ENCODE measurements around the gene DIP2C.

The DIP2C gene

GRCh38 chr10:472241-472910, 217.1 kb downstream of the DIP2C start:
- H3K36me3 ChIP-seq = peaks cover 21 to 56% (median 29%) of the 10 kb centered on the region in 3 donors
- TF ChIP-seq, protein P1, sequence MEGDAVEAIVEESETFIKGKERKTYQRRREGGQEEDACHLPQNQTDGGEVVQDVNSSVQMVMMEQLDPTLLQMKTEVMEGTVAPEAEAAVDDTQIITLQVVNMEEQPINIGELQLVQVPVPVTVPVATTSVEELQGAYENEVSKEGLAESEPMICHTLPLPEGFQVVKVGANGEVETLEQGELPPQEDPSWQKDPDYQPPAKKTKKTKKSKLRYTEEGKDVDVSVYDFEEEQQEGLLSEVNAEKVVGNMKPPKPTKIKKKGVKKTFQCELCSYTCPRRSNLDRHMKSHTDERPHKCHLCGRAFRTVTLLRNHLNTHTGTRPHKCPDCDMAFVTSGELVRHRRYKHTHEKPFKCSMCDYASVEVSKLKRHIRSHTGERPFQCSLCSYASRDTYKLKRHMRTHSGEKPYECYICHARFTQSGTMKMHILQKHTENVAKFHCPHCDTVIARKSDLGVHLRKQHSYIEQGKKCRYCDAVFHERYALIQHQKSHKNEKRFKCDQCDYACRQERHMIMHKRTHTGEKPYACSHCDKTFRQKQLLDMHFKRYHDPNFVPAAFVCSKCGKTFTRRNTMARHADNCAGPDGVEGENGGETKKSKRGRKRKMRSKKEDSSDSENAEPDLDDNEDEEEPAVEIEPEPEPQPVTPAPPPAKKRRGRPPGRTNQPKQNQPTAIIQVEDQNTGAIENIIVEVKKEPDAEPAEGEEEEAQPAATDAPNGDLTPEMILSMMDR (IDR thresholded peaks at IDR 0.05) = no peak
- no peaks in the 10 kb centered on the region for H3K9me3 ChIP-seq
- peak in 1 of 2 donors; percentile 57 for DNase-seq
- intact Hi-C loops (cut with DNase I; ENCODE audit: low total_unique reads) = no loop called here
- H3K4me1 ChIP-seq = no peaks in the 10 kb centered on the region
- no peaks in the 10 kb centered on the region for H3K27me3 ChIP-seq
- no peak overlapping the region for H3K27ac ChIP-seq
- no peak overlapping the region for H3K4me3 ChIP-seq

GRCh38 chr10:470339-471003, 219.0 kb downstream of the DIP2C start:
- Histone ChIP-seq H3K27ac (no peak overlapping the region), H3K4me1 (no peaks in the 10 kb centered on the region), H3K4me3 (no peak overlapping the region), H3K27me3 (no peaks in the 10 kb centered on the region), H3K36me3 (peaks cover 21 to 55% (median 29%) of the 10 kb centered on the region in 3 donors), H3K9me3 (no peaks in the 10 kb centered on the region)
- peak in 1 of 2 donors; percentile 47 for DNase-seq
- TF ChIP-seq, protein P1 (IDR thresholded peaks at IDR 0.05) = no peak
- intact Hi-C loops (cut with DNase I; ENCODE audit: low total_unique reads) = no loop called here

- Histone ChIP-seq H3K4me3 (no peak overlapping the region), H3K36me3 (peaks cover 21 to 49% (median 29%) of the 10 kb centered on the region in 3 donors), H3K9me3 (no peaks in the 10 kb centered on the region), H3K27ac (no peak overlapping the region), H3K27me3 (no peaks in the 10 kb centered on the region), H3K4me1 (no peaks in the 10 kb centered on the region)
- TF ChIP-seq, protein P1 (IDR thresholded peaks at IDR 0.05) = no peak
- DNase-seq = no peak
- intact Hi-C loops (cut with DNase I; ENCODE audit: low total_unique reads) = no loop called here
These were observed 219.5 kb downstream of the DIP2C start for GRCh38 chr10:469947-470338.

- Histone ChIP-seq H3K4me3 (no peak overlapping the region), H3K36me3 (no peaks in the 10 kb centered on the region), H3K4me1 (peaks cover 0 to 11% (median 3%) of the 10 kb centered on the region in 4 donors), H3K27me3 (no peaks in the 10 kb centered on the region), H3K27ac (no peak overlapping the region), H3K9me3 (no peaks in the 10 kb centered on the region)
- TF ChIP-seq, protein P1 (IDR thresholded peaks at IDR 0.05) = no peak
- intact Hi-C loops (cut with DNase I; ENCODE audit: low total_unique reads) = no loop called here
- DNase-seq = no peak
These were observed 229.7 kb downstream of the DIP2C start for GRCh38 chr10:459743-460142.

GRCh38 chr10:458421-458851, 231.0 kb downstream of the DIP2C start:
- Histone ChIP-seq H3K36me3 (no peaks in the 10 kb centered on the region), H3K4me1 (peaks cover 0 to 18% (median 11%) of the 10 kb centered on the region in 4 donors), H3K9me3 (no peaks in the 10 kb centered on the region), H3K4me3 (no peak overlapping the region), H3K27me3 (no peaks in the 10 kb centered on the region), H3K27ac (no peak overlapping the region)
- TF ChIP-seq, protein P1 (IDR thresholded peaks at IDR 0.05) = no peak
- intact Hi-C loops (cut with DNase I; ENCODE audit: low total_unique reads) = no loop called here
- DNase-seq = no peak
